ENCODE measurements around the gene SNX14. TPM values are rescaled to one million over a fixed set of nuclear protein-coding genes. Genes with fewer than 3 reads are reported as not detected.
"Not testable (repeated sequence)": the region's sequence is repeated elsewhere in the genome, so short reads cannot be mapped to it uniquely, and the experiment has no call there.

Gene SNX14
- polyA plus RNA-seq, 6 donors from 2014 or later = 39.1 to 50.8 (median 45.7) TPM

- H3K4me1 Mint-ChIP-seq = peaks cover 3 to 11% (median 4%) of the 10 kb centered on the region in 3 donors
- no peaks in the 10 kb centered on the region for H3K9me3 Mint-ChIP-seq
- no peaks in the 10 kb centered on the region for H3K27me3 Mint-ChIP-seq
- H3K4me3 Mint-ChIP-seq = no peak overlapping the region
- peak overlapping the region in 3 of 6 donors; percentile 41 to 76 (median 71) for H3K27ac Mint-ChIP-seq
- H3K36me3 Mint-ChIP-seq = peaks cover 22 to 34% of the 10 kb centered on the region in 2 donors
- ATAC-seq (ENCODE audit: low read depth in 2 of 2) (no peak), DNase-seq (no peak)
These were observed 21.1 kb upstream of the SNX14 start for GRCh38 chr6:85614780-85615179.

GRCh38 chr6:85612690-85613474 lies 19.2 kb upstream of the SNX14 start:
- Mint-ChIP-seq H3K27ac (peak overlapping the region in 1 of 6 donors; percentile 54), H3K4me3 (no peak overlapping the region), H3K4me1 (peaks cover 3 to 6% (median 4%) of the 10 kb centered on the region in 3 donors), H3K36me3 (peaks cover 9 to 22% of the 10 kb centered on the region in 2 donors), H3K27me3 (no peaks in the 10 kb centered on the region), H3K9me3 (no peaks in the 10 kb centered on the region)
- no peak for DNase-seq
- ATAC-seq (ENCODE audit: low read depth in 2 of 2) = no peak

- peaks cover 3 to 6% (median 4%) of the 10 kb centered on the region in 3 donors for H3K4me1 Mint-ChIP-seq
- H3K36me3 Mint-ChIP-seq = peaks cover 8 to 10% of the 10 kb centered on the region in 2 donors
- H3K9me3 Mint-ChIP-seq = no peaks in the 10 kb centered on the region
- no peak for ATAC-seq (ENCODE audit: low read depth in 2 of 2)
- no peak overlapping the region for H3K4me3 Mint-ChIP-seq
- no peaks in the 10 kb centered on the region for H3K27me3 Mint-ChIP-seq
- H3K27ac Mint-ChIP-seq = no peak overlapping the region
- no peak for DNase-seq
These were observed 16.7 kb upstream of the SNX14 start for GRCh38 chr6:85610182-85610895.

GRCh38 chr6:85602100-85602499 lies 8.4 kb upstream of the SNX14 start:
- no peaks in the 10 kb centered on the region for H3K36me3 Mint-ChIP-seq
- H3K4me1 Mint-ChIP-seq = peaks cover 0 to 3% (median 0%) of the 10 kb centered on the region in 3 donors
- H3K4me3 Mint-ChIP-seq = no peak overlapping the region
- H3K9me3 Mint-ChIP-seq = no peaks in the 10 kb centered on the region
- DNase-seq (no peak), ATAC-seq (ENCODE audit: low read depth in 2 of 2) (no peak)
- no peaks in the 10 kb centered on the region for H3K27me3 Mint-ChIP-seq
- H3K27ac Mint-ChIP-seq = no peak overlapping the region

- Mint-ChIP-seq H3K36me3 (no peaks in the 10 kb centered on the region), H3K27me3 (no peaks in the 10 kb centered on the region), H3K4me1 (peaks cover 0 to 3% (median 0%) of the 10 kb centered on the region in 3 donors), H3K27ac (peak overlapping the region in 3 of 6 donors; percentile 1 to 58 (median 6)), H3K4me3 (no peak overlapping the region), H3K9me3 (no peaks in the 10 kb centered on the region)
- no peak for DNase-seq
- ATAC-seq (ENCODE audit: low read depth in 2 of 2) = no peak
These were observed 7.2 kb upstream of the SNX14 start for GRCh38 chr6:85600713-85601313.

- no peaks in the 10 kb centered on the region for H3K9me3 Mint-ChIP-seq
- peak overlapping the region; percentile 92 to 99 (median 98) for H3K4me3 Mint-ChIP-seq
- H3K36me3 Mint-ChIP-seq = peaks cover 0 to 6% of the 10 kb centered on the region in 2 donors
- H3K4me1 Mint-ChIP-seq = peaks cover 31 to 40% (median 40%) of the 10 kb centered on the region in 3 donors
- no peaks in the 10 kb centered on the region for H3K27me3 Mint-ChIP-seq
- ATAC-seq (ENCODE audit: low read depth in 2 of 2) = peak; percentile 9 to 13
- peak overlapping the region; percentile 90 to 100 (median 98) for H3K27ac Mint-ChIP-seq
- DNase-seq = no peak
These were observed 706 bp upstream of the SNX14 start for GRCh38 chr6:85594197-85594930.

GRCh38 chr6:85592033-85592432 lies 1.6 kb downstream of the SNX14 start:
- Mint-ChIP-seq H3K36me3 (peaks cover 4 to 6% of the 10 kb centered on the region in 2 donors), H3K27ac (peak overlapping the region in 4 of 6 donors; percentile 27 to 97 (median 74)), H3K4me3 (peak overlapping the region in 7 of 8 donors; percentile 92 to 99 (median 98)), H3K9me3 (no peaks in the 10 kb centered on the region), H3K27me3 (no peaks in the 10 kb centered on the region), H3K4me1 (peaks cover 38 to 50% (median 48%) of the 10 kb centered on the region in 3 donors)
- ATAC-seq (ENCODE audit: low read depth in 2 of 2) (no peak), DNase-seq (no peak)

- ATAC-seq (ENCODE audit: low read depth in 2 of 2) (no peak), DNase-seq (no peak)
- Mint-ChIP-seq H3K36me3 (peaks cover 4 to 6% of the 10 kb centered on the region in 2 donors), H3K4me3 (peak overlapping the region in 4 of 8 donors; percentile 20 to 99 (median 58)), H3K9me3 (no peaks in the 10 kb centered on the region), H3K4me1 (peaks cover 38 to 57% (median 55%) of the 10 kb centered on the region in 3 donors), H3K27ac (peak overlapping the region in 1 of 6 donors; percentile 19), H3K27me3 (no peaks in the 10 kb centered on the region)
These were observed 2.5 kb downstream of the SNX14 start for GRCh38 chr6:85591207-85591606.

GRCh38 chr6:85585741-85586140 lies 7.9 kb downstream of the SNX14 start:
- DNase-seq (no peak), ATAC-seq (ENCODE audit: low read depth in 2 of 2) (no peak)
- H3K36me3 Mint-ChIP-seq = peaks cover 21 to 41% of the 10 kb centered on the region in 2 donors
- H3K27me3 Mint-ChIP-seq = no peaks in the 10 kb centered on the region
- H3K4me1 Mint-ChIP-seq = peaks cover 46 to 76% (median 54%) of the 10 kb centered on the region in 3 donors
- peaks cover 10 to 40% (median 24%) of the 10 kb centered on the region in 7 donors for H3K9me3 Mint-ChIP-seq
- H3K27ac Mint-ChIP-seq = peak overlapping the region in 1 of 6 donors; percentile 37
- no peak overlapping the region for H3K4me3 Mint-ChIP-seq

GRCh38 chr6:85582832-85583231 lies 10.8 kb downstream of the SNX14 start:
- not testable (repeated sequence) for H3K27me3 Mint-ChIP-seq; H3K4me3 Mint-ChIP-seq; DNase-seq; H3K27ac Mint-ChIP-seq; ATAC-seq (ENCODE audit: low read depth in 2 of 2)
- H3K9me3 Mint-ChIP-seq = peaks cover 10 to 40% (median 24%) of the 10 kb centered on the region in 7 donors
- H3K36me3 Mint-ChIP-seq = peaks cover 16 to 42% of the 10 kb centered on the region in 2 donors
- peaks cover 38 to 61% (median 50%) of the 10 kb centered on the region in 3 donors for H3K4me1 Mint-ChIP-seq

GRCh38 chr6:85581572-85581971 lies 12.1 kb downstream of the SNX14 start:
- DNase-seq (no peak), ATAC-seq (ENCODE audit: low read depth in 2 of 2) (no peak)
- no peaks in the 10 kb centered on the region for H3K27me3 Mint-ChIP-seq
- H3K36me3 Mint-ChIP-seq = peaks cover 16 to 42% of the 10 kb centered on the region in 2 donors
- H3K4me3 Mint-ChIP-seq = no peak overlapping the region
- peaks cover 38 to 53% (median 44%) of the 10 kb centered on the region in 3 donors for H3K4me1 Mint-ChIP-seq
- H3K9me3 Mint-ChIP-seq = peaks cover 10 to 40% (median 24%) of the 10 kb centered on the region in 7 donors
- no peak overlapping the region for H3K27ac Mint-ChIP-seq

- Mint-ChIP-seq H3K4me1 (peaks cover 35 to 48% (median 39%) of the 10 kb centered on the region in 3 donors), H3K9me3 (peaks cover 10 to 40% (median 24%) of the 10 kb centered on the region in 7 donors), H3K4me3 (no peak overlapping the region), H3K27ac (peak overlapping the region in 1 of 6 donors; percentile 49), H3K27me3 (no peaks in the 10 kb centered on the region), H3K36me3 (peaks cover 14 to 42% of the 10 kb centered on the region in 2 donors)
- no peak for ATAC-seq (ENCODE audit: low read depth in 2 of 2)
- DNase-seq = no peak
These were observed 12.8 kb downstream of the SNX14 start for GRCh38 chr6:85580878-85581267.
